Measurements from ENCODE around the gene FMNL3.

The FMNL3 gene

DNA sequence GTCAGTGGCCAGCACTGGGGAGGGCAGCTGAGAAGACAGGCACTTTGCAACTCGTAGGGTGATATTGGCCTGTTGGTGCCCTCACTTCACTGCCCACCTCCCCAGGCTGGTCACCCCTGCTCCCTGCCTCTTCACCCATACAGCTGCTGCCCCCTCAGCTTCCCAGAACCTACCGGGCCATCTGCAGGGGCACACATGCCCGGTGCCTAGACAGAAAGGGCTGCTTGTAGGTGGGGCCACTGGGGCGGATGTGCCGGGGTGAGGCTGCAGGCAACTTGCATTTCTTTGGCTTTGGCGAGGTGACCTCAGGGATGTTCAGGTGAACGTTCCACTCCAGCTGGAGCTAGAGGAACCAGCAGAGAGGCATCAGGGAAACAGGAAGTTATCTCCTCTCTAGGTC lies 118.9 kb downstream of the FMNL3 start:
- DNase-seq, result no peak
- in situ Hi-C loops (cut with HindIII; ENCODE audit: low pct_ligation_motif_present, low pct_unique_long_range_greater_than_20kb, low sequenced_read_pairs), result no loop called here

DNA sequence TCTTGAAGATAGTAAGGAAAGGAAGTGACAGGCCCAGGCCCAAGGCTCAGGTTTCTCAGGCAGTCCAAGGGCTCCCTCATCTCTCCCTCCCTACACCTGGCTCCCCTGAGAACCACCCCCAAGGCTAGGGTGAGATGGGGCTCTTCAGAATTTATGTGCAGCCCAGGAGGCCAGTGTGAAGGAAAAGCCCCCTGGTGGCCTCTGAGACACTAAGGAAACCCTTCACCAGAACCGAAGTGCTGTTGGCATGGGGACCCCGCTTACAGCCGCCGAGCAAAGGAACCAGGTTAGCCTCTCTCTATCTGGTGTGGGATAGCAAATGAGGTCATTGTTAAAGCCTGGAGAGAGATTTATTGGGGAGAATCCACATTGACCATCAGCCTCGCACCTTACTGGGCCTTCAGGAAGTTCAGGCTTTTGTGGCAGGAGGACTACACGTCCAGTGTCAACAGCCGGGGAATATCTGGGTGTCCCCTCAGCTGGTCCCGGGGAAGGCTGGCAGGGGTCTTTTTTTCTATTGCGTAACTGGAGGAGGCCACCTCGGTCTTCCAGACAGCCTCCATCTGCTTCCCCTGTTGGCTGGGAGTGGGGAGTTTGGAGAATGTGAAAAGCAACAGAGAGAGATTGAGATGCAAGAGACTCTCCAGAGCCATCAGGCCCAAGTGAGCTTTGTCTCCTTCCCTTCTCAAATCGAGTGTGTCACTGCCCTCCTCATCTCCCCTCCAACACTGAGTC lies 119.9 kb downstream of the FMNL3 start:
- in situ Hi-C loops (cut with HindIII; ENCODE audit: low pct_ligation_motif_present, low pct_unique_long_range_greater_than_20kb, low sequenced_read_pairs), result no loop called here
- no peak for DNase-seq
